CD4-positive, alpha-beta T cell treated with Interleukin-17A for 4 hours (primary cell): ENCODE results near the gene CENPU.
"Not testable (repeated sequence)": the region's sequence is repeated elsewhere in the genome, so short reads cannot be mapped to it uniquely, and the experiment has no call there.

Source experiments
- DNase-seq: peaks from one replicate; pipeline ENCODE4 v3.0.0-alpha.2; 2020; ENCODE audit warnings: mixed read lengths

CENPU gene

GRCh38 chr4:184660978-184661377, 72.9 kb downstream of the CENPU start:
- DNase-seq: no peak

- not testable (repeated sequence) for DNase-seq
Measured at GRCh38 chr4:184657820-184658219, 76.1 kb downstream of the CENPU start.

DNA sequence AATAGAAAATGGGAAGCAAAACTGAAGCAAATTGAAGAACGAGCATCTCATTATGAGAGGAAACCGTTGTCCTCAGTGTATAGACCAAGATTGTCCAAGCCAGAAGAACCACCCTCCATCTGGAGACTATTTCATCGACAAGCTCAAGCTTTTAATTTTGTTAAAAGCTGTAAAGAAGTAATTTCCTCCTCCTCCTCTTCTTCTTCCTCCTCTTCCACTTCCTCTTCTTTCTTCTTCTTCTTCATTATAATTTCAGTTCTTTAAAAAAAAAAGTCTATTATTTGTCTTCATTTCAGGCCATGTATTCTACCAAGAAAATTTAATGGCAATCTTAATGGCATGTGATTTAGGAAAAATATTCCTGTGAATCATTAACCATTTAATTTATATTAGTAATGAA, 76.8 kb downstream of the CENPU start:
- no peak for DNase-seq

- no peak for DNase-seq
Measured at GRCh38 chr4:184655889-184656869, 77.7 kb downstream of the CENPU start.

GRCh38 chr4:184653650-184654049, 80.2 kb downstream of the CENPU start:
- no peak for DNase-seq

DNA sequence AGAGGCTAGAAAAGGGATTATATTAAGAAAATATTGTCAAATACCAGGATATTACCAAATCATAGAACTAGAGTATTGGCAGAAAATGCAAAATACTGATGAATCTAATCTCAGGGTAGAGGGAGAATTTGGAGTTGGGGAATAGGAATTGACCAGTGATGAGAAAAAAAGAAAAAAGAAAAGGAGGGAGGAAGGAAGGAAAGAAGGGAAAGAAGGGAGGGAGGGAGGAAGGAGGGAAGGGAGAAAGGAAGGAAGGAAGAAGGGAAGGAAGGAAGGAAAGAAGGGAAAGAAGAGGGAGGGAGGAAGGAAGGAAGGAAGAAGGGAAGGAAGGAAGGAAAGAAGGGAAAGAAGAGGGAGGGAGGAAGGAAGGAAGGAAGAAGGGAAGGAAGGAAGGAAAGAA, 81.2 kb downstream of the CENPU start:
- DNase-seq: not testable (repeated sequence)

GRCh38 chr4:184651899-184652298, 82.0 kb downstream of the CENPU start:
- no peak for DNase-seq

GRCh38 chr4:184649971-184650855, 83.7 kb downstream of the CENPU start:
- DNase-seq: no peak

GRCh38 chr4:184649026-184649970, 84.6 kb downstream of the CENPU start, which contains the start of the genes CASP3 and PRIMPOL:
TSS of gene CASP3 (minus strand) at chr4:184649447. CDS start at chr4:184638453, 10,994 bp downstream.
TSS of gene PRIMPOL (plus strand) at chr4:184649738. CDS start at chr4:184657141, 7,403 bp downstream.
- peak; percentile 98 for DNase-seq

GRCh38 chr4:184648313-184649025, 85.4 kb downstream of the CENPU start:
- DNase-seq: peak; percentile 62

GRCh38 chr4:184648054-184648312, 85.9 kb downstream of the CENPU start:
- no peak for DNase-seq

- no peak for DNase-seq
Measured at GRCh38 chr4:184647266-184648053, 86.4 kb downstream of the CENPU start.

DNA sequence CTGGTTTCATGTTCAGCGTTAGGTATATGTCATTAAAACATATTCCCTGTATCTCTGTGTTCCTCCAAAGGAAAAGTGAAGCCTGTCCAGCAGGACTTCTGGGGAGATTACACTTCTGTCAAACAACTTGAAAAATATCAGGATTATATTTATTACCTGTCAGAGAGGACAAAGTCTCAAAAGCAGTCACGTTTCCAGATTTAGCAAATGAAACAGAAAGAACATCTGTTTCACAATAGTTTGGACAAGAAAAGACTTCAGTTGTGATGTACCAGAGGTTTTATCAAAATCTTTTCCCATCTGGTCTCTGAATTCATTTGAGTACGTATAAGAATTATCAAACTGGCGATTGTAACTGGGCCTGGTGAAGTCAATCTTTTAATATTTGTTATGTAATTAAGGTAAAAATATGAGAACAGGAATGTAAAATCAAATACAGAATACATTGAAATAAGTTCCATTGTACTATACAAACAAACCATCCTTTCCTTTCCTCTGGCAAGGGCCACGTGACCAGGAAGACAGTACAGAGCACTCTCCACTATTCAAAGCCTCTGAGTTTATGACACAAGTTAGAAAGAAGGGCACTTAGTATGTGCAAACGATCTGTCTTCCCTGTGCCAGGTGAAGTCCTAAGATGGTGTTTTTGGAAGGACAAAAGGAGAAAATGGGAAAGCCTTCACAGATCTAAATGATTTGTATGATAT, 87.8 kb downstream of the CENPU start:
- no peak for DNase-seq

GRCh38 chr4:184644553-184645307, 89.2 kb downstream of the CENPU start:
- DNase-seq: no peak
